ENCODE results near the gene SELENOV. TPM values are rescaled to one million over a fixed set of nuclear protein-coding genes. Genes with fewer than 3 reads are reported as not detected.

Gene SELENOV
- total and polyA plus RNA-seq, 3 donors from 2014 or later, result 2.5 to 19.7 (median 10.8) TPM

DNA sequence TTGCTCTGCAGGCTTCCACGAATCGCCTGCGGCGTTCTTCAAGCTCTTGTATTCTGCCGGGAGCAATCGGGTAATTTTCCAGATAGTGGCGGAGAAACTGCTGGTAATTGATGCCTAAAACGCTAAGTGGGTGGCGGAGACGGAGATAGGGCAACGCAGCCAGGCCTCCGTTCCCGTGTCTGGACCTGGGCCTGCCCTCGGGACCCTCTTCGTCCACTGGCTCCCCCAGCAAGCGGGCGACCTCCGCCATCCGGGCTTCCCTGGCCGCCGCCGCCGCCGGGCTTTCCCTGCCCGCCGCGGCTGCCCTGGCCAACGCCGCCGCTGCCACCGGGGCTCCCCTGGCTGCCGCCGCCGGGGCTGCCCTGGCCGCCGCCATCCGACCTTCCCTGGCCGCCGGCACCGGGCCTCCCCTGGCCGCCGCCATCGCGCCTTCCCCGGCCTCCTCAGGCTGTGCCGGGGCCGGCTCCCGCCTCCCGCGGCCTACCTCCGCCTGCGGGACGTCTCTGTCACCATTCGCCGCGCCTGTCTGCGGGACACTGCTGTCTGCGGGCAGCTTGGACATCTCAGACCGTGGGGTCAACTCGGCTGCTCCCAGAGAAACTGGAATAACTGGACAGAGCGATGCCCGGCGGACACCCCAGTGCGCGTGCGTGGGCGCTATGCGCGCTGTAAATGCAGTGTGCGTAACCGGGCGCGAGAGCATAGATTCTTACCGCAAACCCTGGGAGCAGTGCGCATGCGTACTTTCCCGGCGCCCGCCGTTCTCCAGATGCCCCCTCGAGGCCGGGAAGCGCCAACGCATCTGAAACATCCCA lies 24.8 kb downstream of the SELENOV start, which contains the start of gene EID2:
EID2 (minus strand) TSS at position 644 of the 815 bp plus-strand sequence; CDS start at position 562, 82 bp downstream.
- no peaks in the 10 kb centered on the region for H3K9me3 ChIP-seq
- H3K4me3 ChIP-seq, result peak within 1 kb of the TSS; percentile 77 to 92
- intact Hi-C loops (cut with DNase I; ENCODE audit: low total_unique reads), result loop anchor here (10.0 kb wide), 1 partner anchor 115 kb away; no protein-coding TSS in a partner anchor
- TF ChIP-seq, protein P1, sequence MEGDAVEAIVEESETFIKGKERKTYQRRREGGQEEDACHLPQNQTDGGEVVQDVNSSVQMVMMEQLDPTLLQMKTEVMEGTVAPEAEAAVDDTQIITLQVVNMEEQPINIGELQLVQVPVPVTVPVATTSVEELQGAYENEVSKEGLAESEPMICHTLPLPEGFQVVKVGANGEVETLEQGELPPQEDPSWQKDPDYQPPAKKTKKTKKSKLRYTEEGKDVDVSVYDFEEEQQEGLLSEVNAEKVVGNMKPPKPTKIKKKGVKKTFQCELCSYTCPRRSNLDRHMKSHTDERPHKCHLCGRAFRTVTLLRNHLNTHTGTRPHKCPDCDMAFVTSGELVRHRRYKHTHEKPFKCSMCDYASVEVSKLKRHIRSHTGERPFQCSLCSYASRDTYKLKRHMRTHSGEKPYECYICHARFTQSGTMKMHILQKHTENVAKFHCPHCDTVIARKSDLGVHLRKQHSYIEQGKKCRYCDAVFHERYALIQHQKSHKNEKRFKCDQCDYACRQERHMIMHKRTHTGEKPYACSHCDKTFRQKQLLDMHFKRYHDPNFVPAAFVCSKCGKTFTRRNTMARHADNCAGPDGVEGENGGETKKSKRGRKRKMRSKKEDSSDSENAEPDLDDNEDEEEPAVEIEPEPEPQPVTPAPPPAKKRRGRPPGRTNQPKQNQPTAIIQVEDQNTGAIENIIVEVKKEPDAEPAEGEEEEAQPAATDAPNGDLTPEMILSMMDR (IDR thresholded peaks at IDR 0.05), result peak; percentile 92 to 98 (median 93)
- peak; percentile 85 for TF ChIP-seq POLR2A (IDR thresholded peaks at IDR 0.05)
- DNase-seq, result peak; percentile 97
- peaks cover 16% of the 10 kb centered on the region for H3K4me1 ChIP-seq
- no peaks in the 10 kb centered on the region for H3K27me3 ChIP-seq
- 0 to 1% methylated on average over 42 to 67 of the region's 84 CpGs for WGBS, 2 donors
- peak within 1 kb of the TSS; percentile 91 to 99 for H3K27ac ChIP-seq
- no peaks in the 10 kb centered on the region for H3K36me3 ChIP-seq (ENCODE audit: low read depth, missing control alignments)

DNA sequence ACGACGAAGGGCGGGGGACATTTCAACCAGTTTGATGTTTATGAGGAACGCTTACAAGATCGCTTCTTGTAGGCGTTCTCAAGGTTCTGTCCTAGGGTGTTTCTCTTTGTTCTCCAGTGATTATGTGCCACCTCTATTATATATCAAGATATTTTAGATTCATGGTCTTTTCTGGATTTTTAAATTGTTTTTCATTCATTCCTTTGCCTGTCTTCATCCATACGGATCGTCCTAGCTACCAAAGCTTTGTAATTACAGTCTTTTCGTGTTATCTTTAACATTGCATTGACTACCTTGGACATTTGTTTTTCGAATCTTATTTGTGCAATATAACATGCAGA lies 25.4 kb downstream of the SELENOV start:
- WGBS, 2 donors, result 1 to 3% methylated on average over 10 of the region's 10 CpGs
- intact Hi-C loops (cut with DNase I; ENCODE audit: low total_unique reads), result no loop called here

DNA sequence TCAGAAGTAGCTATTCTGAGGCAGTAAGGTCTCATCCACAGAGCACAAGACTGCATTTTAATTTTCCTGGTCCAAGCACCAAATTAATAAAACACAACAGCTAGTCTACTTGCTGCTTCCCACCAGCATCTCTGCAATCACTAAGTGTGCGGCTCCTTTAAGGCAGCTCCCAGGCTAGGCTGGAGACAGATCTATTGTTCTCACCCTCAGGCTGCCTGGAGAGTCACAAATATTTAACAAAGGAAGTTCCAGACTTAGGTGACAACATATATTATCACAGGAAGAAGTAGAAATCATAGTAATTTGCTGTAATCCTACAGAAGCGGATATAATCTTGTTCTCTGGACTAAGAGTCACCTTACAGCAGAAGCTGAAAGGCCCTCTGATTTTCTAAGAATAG lies 27.3 kb downstream of the SELENOV start:
- H3K27me3 ChIP-seq, result no peaks in the 10 kb centered on the region
- intact Hi-C loops (cut with DNase I; ENCODE audit: low total_unique reads), result no loop called here
- H3K36me3 ChIP-seq (ENCODE audit: low read depth, missing control alignments), result no peaks in the 10 kb centered on the region
- DNase-seq, result no peak
- no peak for TF ChIP-seq POLR2A (IDR thresholded peaks at IDR 0.05)
- TF ChIP-seq, protein P1 (IDR thresholded peaks at IDR 0.05), result no peak
- H3K27ac ChIP-seq, result no peak overlapping the region
- no peaks in the 10 kb centered on the region for H3K9me3 ChIP-seq
- 59 to 71% methylated on average over 2 of the region's 2 CpGs for WGBS, 2 donors
- no peak overlapping the region for H3K4me3 ChIP-seq
- H3K4me1 ChIP-seq, result peaks cover 16% of the 10 kb centered on the region

More for the DNA sequence above, 25.4 kb downstream of the SELENOV start:
- H3K4me3 ChIP-seq, result peak overlapping the region; percentile 77 to 92
- no peaks in the 10 kb centered on the region for H3K9me3 ChIP-seq
- no peak for DNase-seq
- TF ChIP-seq, protein P1 (IDR thresholded peaks at IDR 0.05), result no peak
- TF ChIP-seq POLR2A (IDR thresholded peaks at IDR 0.05), result no peak
- no peaks in the 10 kb centered on the region for H3K36me3 ChIP-seq (ENCODE audit: low read depth, missing control alignments)
- H3K4me1 ChIP-seq, result peaks cover 16% of the 10 kb centered on the region
- H3K27ac ChIP-seq, result peak overlapping the region; percentile 91 to 99
- H3K27me3 ChIP-seq, result no peaks in the 10 kb centered on the region

DNA sequence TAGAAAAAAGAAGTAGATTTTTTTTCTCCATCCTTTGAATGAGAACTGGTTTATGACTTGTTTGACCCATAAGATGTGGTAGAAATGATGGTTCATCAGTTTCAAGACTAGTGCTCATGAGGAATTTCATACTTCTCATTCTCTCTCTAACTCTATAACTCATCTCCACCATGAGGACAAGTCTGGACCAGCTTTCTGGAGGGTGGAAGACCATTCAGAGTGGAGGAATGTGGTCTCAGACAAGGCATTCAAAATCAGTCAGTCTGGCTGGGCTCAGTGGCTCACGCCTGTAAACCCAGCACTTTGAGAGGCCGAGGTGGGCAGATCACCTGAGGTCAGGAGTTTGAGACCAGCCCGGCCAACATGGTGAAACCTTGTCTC lies 28.5 kb downstream of the SELENOV start:
- TF ChIP-seq, protein P1 (IDR thresholded peaks at IDR 0.05), result no peak
- TF ChIP-seq POLR2A (IDR thresholded peaks at IDR 0.05), result no peak

More for the DNA sequence above, 28.5 kb downstream of the SELENOV start:
- peaks cover 14% of the 10 kb centered on the region for H3K4me1 ChIP-seq
- no peaks in the 10 kb centered on the region for H3K36me3 ChIP-seq (ENCODE audit: low read depth, missing control alignments)
- intact Hi-C loops (cut with DNase I; ENCODE audit: low total_unique reads), result no loop called here
- H3K4me3 ChIP-seq, result no peak overlapping the region
- H3K27ac ChIP-seq, result no peak overlapping the region
- H3K9me3 ChIP-seq, result no peaks in the 10 kb centered on the region
- H3K27me3 ChIP-seq, result no peaks in the 10 kb centered on the region
- 93 to 96% methylated on average over 3 of the region's 3 CpGs for WGBS, 2 donors
- DNase-seq, result no peak
